ENCODE results near the gene ECI1. TPM values are rescaled to one million over a fixed set of nuclear protein-coding genes. Genes with fewer than 3 reads are reported as not detected.

Gene ECI1
- total and polyA plus RNA-seq, 2 experiments from 2014 or later: 118 to 143 TPM

GRCh38 chr16:2250652-2251295 lies 613 bp downstream of the ECI1 start:
- H3K27ac ChIP-seq (ENCODE audit: low read depth): peak overlapping the region; percentile 59; the same call in 1 of the 2 replicates
- H3K79me2 ChIP-seq (replicated peaks; ENCODE audit: insufficient read depth): peaks cover 33% of the 10 kb centered on the region
- no peaks in the 10 kb centered on the region for H3K27me3 ChIP-seq (ENCODE audit: insufficient read depth)
- Mint-ChIP-seq H3K4me1 (peaks cover 12% of the 10 kb centered on the region), H3K27me3 (ENCODE audit: insufficient read depth, low read depth, poor library complexity) (peaks cover 12% of the 10 kb centered on the region), H3K9me3 (no peaks in the 10 kb centered on the region), H3K27ac (peak overlapping the region; percentile 97), H3K36me3 (ENCODE audit: low read depth) (peaks cover 64% of the 10 kb centered on the region), H3K4me3 (peak overlapping the region; percentile 97)
- H2AFZ ChIP-seq: no peak overlapping the region
- H3K4me1 ChIP-seq (ENCODE audit: insufficient read depth): peaks cover 11% of the 10 kb centered on the region; the same call in 1 of the 2 replicates
- peak overlapping the region; percentile 88 for H3K4me2 ChIP-seq
- TF ChIP-seq EZH2phosphoT487 (IDR thresholded peaks at IDR 0.05; ENCODE audit: unreplicated experiment): no peak
- no peak for TF ChIP-seq EZH2 (IDR thresholded peaks at IDR 0.05; ENCODE audit: low read depth, unreplicated experiment)
- no peak for TF ChIP-seq CREB1 (CRISPR knock-in tag; IDR thresholded peaks at IDR 0.05; ENCODE audit: low read depth)
- no peak for TF ChIP-seq ETS1 (IDR thresholded peaks at IDR 0.05)
- no peak for TF ChIP-seq REST (IDR thresholded peaks at IDR 0.05; ENCODE audit: unreplicated experiment)
- no peak for TF ChIP-seq ZNF331 (CRISPR knock-in tag; IDR thresholded peaks at IDR 0.05; ENCODE audit: low read depth)
- H3K36me3 ChIP-seq (ENCODE audit: insufficient read depth): peaks cover 16% of the 10 kb centered on the region
- peak overlapping the region; percentile 87 for H3K4me3 ChIP-seq
- peaks cover 28% of the 10 kb centered on the region for H4K20me1 ChIP-seq (replicated peaks; ENCODE audit: insufficient read depth)
- DNase-seq (ENCODE audit: low spot score) (peak; percentile 47), ATAC-seq (no peak)
- peaks cover 41% of the 10 kb centered on the region for H3F3A ChIP-seq (replicated peaks; ENCODE audit: low read depth)
- no peaks in the 10 kb centered on the region for H3K9me2 ChIP-seq (ENCODE audit: insufficient read depth)

GRCh38 chr16:2246301-2246885 lies 5.0 kb downstream of the ECI1 start:
- ATAC-seq: no peak
- Histone ChIP-seq H4K20me1 (replicated peaks; ENCODE audit: insufficient read depth) (peaks cover 4% of the 10 kb centered on the region), H3K9me2 (ENCODE audit: insufficient read depth) (no peaks in the 10 kb centered on the region), H3K27ac (ENCODE audit: low read depth) (no peak overlapping the region), H3K4me2 (no peak overlapping the region), H3K27me3 (ENCODE audit: insufficient read depth) (no peaks in the 10 kb centered on the region), H3K79me2 (replicated peaks; ENCODE audit: insufficient read depth) (peaks cover 33% of the 10 kb centered on the region), H3K4me1 (ENCODE audit: insufficient read depth) (peaks cover 6% of the 10 kb centered on the region; the same call in 1 of the 2 replicates), H3K4me3 (no peak overlapping the region), H3K36me3 (ENCODE audit: insufficient read depth) (peaks cover 4% of the 10 kb centered on the region; the same call in 1 of the 2 replicates), H2AFZ (no peak overlapping the region), H3F3A (replicated peaks; ENCODE audit: low read depth) (peaks cover 9% of the 10 kb centered on the region)
- DNase-seq (ENCODE audit: low spot score): no peak
- Mint-ChIP-seq H3K27ac (no peak overlapping the region), H3K36me3 (ENCODE audit: low read depth) (peaks cover 66% of the 10 kb centered on the region), H3K4me3 (no peak overlapping the region), H3K4me1 (no peaks in the 10 kb centered on the region; the same call in 2 of the 3 replicates), H3K27me3 (ENCODE audit: insufficient read depth, low read depth, poor library complexity) (peaks cover 11% of the 10 kb centered on the region), H3K9me3 (no peaks in the 10 kb centered on the region)
- TF ChIP-seq ETS1 (IDR thresholded peaks at IDR 0.05) (no peak), ZNF331 (CRISPR knock-in tag; IDR thresholded peaks at IDR 0.05; ENCODE audit: low read depth) (no peak), POLR2AphosphoS5 (IDR thresholded peaks at IDR 0.05; ENCODE audit: low read depth) (no peak), CTCF (conservative IDR thresholded peaks at IDR 0.05; ENCODE audit: low read depth in 2 of 2) (no peak), EZH2phosphoT487 (IDR thresholded peaks at IDR 0.05; ENCODE audit: unreplicated experiment) (no peak), JUNB (IDR thresholded peaks at IDR 0.05; ENCODE audit: unreplicated experiment) (no peak), ZNF114 (CRISPR knock-in tag; IDR thresholded peaks at IDR 0.05) (no peak), REST (IDR thresholded peaks at IDR 0.05; ENCODE audit: unreplicated experiment) (no peak), NANOG (IDR thresholded peaks at IDR 0.05; ENCODE audit: borderline replicate concordance) (no peak), CREB1 (CRISPR knock-in tag; IDR thresholded peaks at IDR 0.05; ENCODE audit: low read depth) (no peak)

Data from GM23338 (cell line).